GM23248 (cell line): ENCODE data around the gene CCNF. TPM values are rescaled to one million over a fixed set of nuclear protein-coding genes. Genes with fewer than 3 reads are reported as not detected.
"Not testable (repeated sequence)": the region's sequence is repeated elsewhere in the genome, so short reads cannot be mapped to it uniquely, and the experiment has no call there.

ENCODE experiments used
- DNase-seq: peaks from one replicate; pipeline ENCODE4 v3.0.0-alpha.2; 2015
- H2AFZ ChIP-seq: fragments of 200-600 bp; sonication (generic); 2 replicates; pipeline ENCODE4 v1.6.1; 2016; ENCODE audit warnings: antibody characterized with exemption
- H3F3A ChIP-seq: fragments of 200-600 bp; sonication (generic); 2 replicates; pipeline ENCODE4 v1.6.1; 2016; ENCODE audit warnings: mild to moderate bottlenecking, antibody characterized with exemption, mixed run types; ENCODE audit not compliant: insufficient read depth
- H3K27ac ChIP-seq: fragments of 200-600 bp; sonication (generic); 2 replicates; pipeline ENCODE4 v1.5.1; 2016; ENCODE audit warnings: mild to moderate bottlenecking
- H3K27me3 ChIP-seq: fragments of 200-600 bp; sonication (generic); replicated peaks from 2 replicates; pipeline ENCODE4 v1.6.1; 2016; ENCODE audit warnings: mild to moderate bottlenecking; ENCODE audit not compliant: insufficient read depth
- H3K36me3 ChIP-seq: fragments of 200-600 bp; sonication (generic); 2 replicates; pipeline ENCODE4 v1.6.1; 2016; ENCODE audit warnings: low read depth, mild to moderate bottlenecking
- H3K4me1 ChIP-seq: fragments of 200-600 bp; sonication (generic); 2 replicates; pipeline ENCODE4 v1.6.1; 2016; ENCODE audit warnings: mild to moderate bottlenecking; ENCODE audit not compliant: insufficient read depth
- H3K4me2 ChIP-seq: fragments of 200-600 bp; sonication (generic); one replicate; pipeline ENCODE4 v1.6.1; 2016; ENCODE audit warnings: mild to moderate bottlenecking; ENCODE audit not compliant: unreplicated experiment
- H3K4me3 ChIP-seq: fragments of 200-600 bp; sonication (generic); 2 replicates; pipeline ENCODE4 v1.5.1; 2016; ENCODE audit warnings: mild to moderate bottlenecking
- H3K79me2 ChIP-seq: fragments of 200-600 bp; sonication (generic); 2 replicates; pipeline ENCODE4 v1.6.1; 2016; ENCODE audit warnings: mild to moderate bottlenecking; ENCODE audit not compliant: insufficient read depth
- H3K9ac ChIP-seq: fragments of 200-600 bp; sonication (generic); 2 replicates; pipeline ENCODE4 v1.6.1; 2016; ENCODE audit warnings: mild to moderate bottlenecking
- H3K9me2 ChIP-seq: fragments of 200-600 bp; sonication (generic); 2 replicates; pipeline ENCODE4 v1.6.1; 2016; ENCODE audit warnings: mixed run types, mild to moderate bottlenecking, moderate library complexity; ENCODE audit not compliant: insufficient read depth
- H3K9me3 ChIP-seq: fragments of 200-600 bp; sonication (generic); one replicate; pipeline ENCODE4 v1.6.1; 2017; ENCODE audit warnings: low read depth
- H4K20me1 ChIP-seq: fragments of 200-600 bp; sonication (generic); 2 replicates; pipeline ENCODE4 v1.6.0; 2016; ENCODE audit not compliant: insufficient read depth
- EZH2 ChIP-seq: fragments of 200-600 bp; sonication (generic); IDR thresholded peaks from 2 replicates; pipeline ENCODE4 v1.6.1; 2018; ENCODE audit warnings: antibody characterized with exemption, mild to moderate bottlenecking; ENCODE audit not compliant: insufficient read depth, poor library complexity, severe bottlenecking
- EZH2phosphoT487 ChIP-seq: fragments of 200-600 bp; sonication (generic); IDR thresholded peaks from 2 replicates; pipeline ENCODE4 v1.6.1; 2018; ENCODE audit warnings: antibody characterized with exemption, moderate library complexity, mild to moderate bottlenecking, low read depth; ENCODE audit not compliant: insufficient read depth
- WGBS, 2 experiments: methylation state at CpG; one replicate each; pipeline ENCODE4 v1.1.6; 2015 to 2017; ENCODE audit warnings: low lambda C conversion rate in 2 of 2, low coverage in 1 of 2; ENCODE audit errors: missing lambda C conversion rate in 2 of 2; 5-methylcytosine and 5-hydroxymethylcytosine counted together
- in situ Hi-C: fragments of 300-500 bp; cut with MboI; formaldehyde crosslinking; loops from 2 replicates; pipeline ENCODE4 v1.15.0; 2020
- polyA plus RNA-seq: library from polyadenylated mRNA; unstranded; fragments of >200 nt; fragmentation: Nextera tagmentation; extraction: Ambion mirVana; gene quantifications from 2 replicates; pipeline ENCODE4 v1.2.1, GENCODE V29; 2016
- total RNA-seq: library from RNA; depleted of rRNA; stranded (reverse); fragments of >200 nt; shearing (Covaris generic); gene quantifications from 2 replicates; pipeline ENCODE4 v1.2.3, GENCODE V29; 2014

The CCNF gene
- total and polyA plus RNA-seq, 2 experiments from 2014 or later = 9.3 to 11.5 TPM

GRCh38 chr16:2436110-2436509, 6.9 kb downstream of the CCNF start:
- DNase-seq = no peak
- Histone ChIP-seq H3K36me3 (peaks cover 10% of the 10 kb centered on the region; the same call in 1 of the 2 replicates), H3K4me1 (no peaks in the 10 kb centered on the region), H3K27me3 (no peaks in the 10 kb centered on the region), H3K27ac (no peak overlapping the region), H4K20me1 (no peaks in the 10 kb centered on the region), H3K4me2 (no peak overlapping the region), H3K79me2 (peaks cover 26% of the 10 kb centered on the region), H2AFZ (no peak overlapping the region), H3K4me3 (no peak overlapping the region), H3K9me3 (no peaks in the 10 kb centered on the region), H3K9ac (no peak overlapping the region), H3F3A (no peaks in the 10 kb centered on the region), H3K9me2 (no peaks in the 10 kb centered on the region)
- TF ChIP-seq EZH2 (no peak), EZH2phosphoT487 (no peak)
- in situ Hi-C loops = no loop called here
- whole genome bisulfite sequencing, 2 experiments = 94 to 96% methylated on average over 9 of the region's 9 CpGs

GRCh38 chr16:2437032-2437790, 8.0 kb downstream of the CCNF start:
- Histone ChIP-seq H3K79me2 (peaks cover 18% of the 10 kb centered on the region), H3F3A (no peaks in the 10 kb centered on the region), H3K4me3 (no peak overlapping the region), H3K9me3 (no peaks in the 10 kb centered on the region), H3K9me2 (no peaks in the 10 kb centered on the region), H3K27me3 (no peaks in the 10 kb centered on the region), H3K9ac (no peak overlapping the region), H4K20me1 (no peaks in the 10 kb centered on the region), H3K4me2 (no peak overlapping the region), H3K36me3 (peaks cover 10% of the 10 kb centered on the region; the same call in 1 of the 2 replicates), H2AFZ (no peak overlapping the region), H3K4me1 (no peaks in the 10 kb centered on the region), H3K27ac (no peak overlapping the region)
- WGBS, 2 experiments = 97% methylated on average over 24 of the region's 24 CpGs
- in situ Hi-C loops = no loop called here
- DNase-seq = no peak
- TF ChIP-seq EZH2 (no peak), EZH2phosphoT487 (no peak)

- Histone ChIP-seq H3K4me3 (no peak overlapping the region), H4K20me1 (no peaks in the 10 kb centered on the region), H3F3A (no peaks in the 10 kb centered on the region), H3K27me3 (no peaks in the 10 kb centered on the region), H2AFZ (no peak overlapping the region), H3K27ac (no peak overlapping the region), H3K9ac (no peak overlapping the region), H3K4me1 (no peaks in the 10 kb centered on the region), H3K79me2 (peaks cover 9% of the 10 kb centered on the region; the same call in 1 of the 2 replicates), H3K9me3 (no peaks in the 10 kb centered on the region), H3K4me2 (no peak overlapping the region), H3K9me2 (no peaks in the 10 kb centered on the region), H3K36me3 (peaks cover 10% of the 10 kb centered on the region; the same call in 1 of the 2 replicates)
- DNase-seq = no peak
- TF ChIP-seq EZH2phosphoT487 = no peak
- no peak for TF ChIP-seq EZH2
- WGBS, 2 experiments = 96 to 98% methylated on average over 13 to 14 of the region's 14 CpGs
- in situ Hi-C loops = no loop called here
Observed at GRCh38 chr16:2438121-2438520, 8.9 kb downstream of the CCNF start.

GRCh38 chr16:2439598-2439997, 10.4 kb downstream of the CCNF start:
- TF ChIP-seq EZH2phosphoT487 = no peak
- Histone ChIP-seq H3F3A (no peaks in the 10 kb centered on the region), H3K27ac (no peak overlapping the region), H3K9ac (no peak overlapping the region), H3K79me2 (no peaks in the 10 kb centered on the region), H3K36me3 (0 out of 2 replicates have a peak, but pooled peaks cover 7% of the 10 kb centered on the region), H3K9me2 (no peaks in the 10 kb centered on the region), H2AFZ (no peak overlapping the region), H3K9me3 (no peaks in the 10 kb centered on the region), H3K4me2 (no peak overlapping the region), H3K27me3 (no peaks in the 10 kb centered on the region), H3K4me1 (no peaks in the 10 kb centered on the region), H4K20me1 (no peaks in the 10 kb centered on the region), H3K4me3 (no peak overlapping the region)
- in situ Hi-C loops = no loop called here
- 92 to 95% methylated on average over 11 of the region's 11 CpGs for WGBS, 2 experiments
- no peak for DNase-seq

GRCh38 chr16:2441143-2441804, 12.0 kb downstream of the CCNF start:
- H3K36me3 ChIP-seq, DNase-seq, H3F3A ChIP-seq, H3K9ac ChIP-seq, H3K9me2 ChIP-seq, H4K20me1 ChIP-seq, H3K9me3 ChIP-seq, H3K4me1 ChIP-seq, in situ Hi-C loops, H3K4me3 ChIP-seq, H3K79me2 ChIP-seq, H3K27ac ChIP-seq, H2AFZ ChIP-seq, H3K4me2 ChIP-seq, H3K27me3 ChIP-seq: not testable (repeated sequence)
- 93 to 95% methylated on average over 14 to 15 of the region's 15 CpGs for WGBS, 2 experiments
